ENCODE data around the gene HOXD1. TPM values are rescaled to one million over a fixed set of nuclear protein-coding genes. Genes with fewer than 3 reads are reported as not detected.

Gene HOXD1
- total RNA-seq, 1 donor from 2014 or later, result not detected

DNA sequence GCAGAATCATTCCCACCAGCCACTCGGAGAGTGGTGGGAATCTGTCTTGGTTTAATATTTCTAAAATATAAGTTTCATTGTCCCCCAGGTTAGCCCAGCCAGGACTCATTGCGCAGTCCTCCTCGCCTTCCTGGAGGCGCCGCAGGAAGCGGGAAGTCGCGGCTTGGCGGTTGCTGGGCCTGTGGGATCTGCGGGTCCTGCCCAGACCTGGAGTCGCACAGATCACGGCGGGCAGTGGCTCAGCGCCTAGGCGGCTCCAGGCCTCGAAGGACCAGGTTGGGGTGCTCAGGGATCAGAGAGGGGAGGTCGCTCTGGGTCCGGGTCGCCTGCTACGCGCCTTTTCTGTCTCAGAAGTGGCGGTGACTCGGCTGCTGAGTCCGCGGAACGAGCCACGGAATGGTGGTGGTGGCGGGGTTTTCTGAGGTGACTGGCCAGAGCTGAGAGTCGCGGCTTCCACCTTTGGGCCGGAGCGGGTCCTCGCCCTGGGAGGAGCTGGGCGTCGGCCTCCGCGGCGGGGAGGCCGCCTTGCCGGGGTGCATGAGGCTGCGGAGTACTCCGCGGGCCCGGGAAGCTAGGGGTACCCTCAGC, 28.7 kb upstream of the HOXD1 start:
- no peak overlapping the region for H3K4me3 Mint-ChIP-seq (ENCODE audit: low read depth)
- no peak overlapping the region for H3K27ac Mint-ChIP-seq
- H3K36me3 Mint-ChIP-seq (ENCODE audit: insufficient read depth), result no peaks in the 10 kb centered on the region
- peaks cover 1% of the 10 kb centered on the region for H3K4me1 Mint-ChIP-seq (ENCODE audit: low read depth)
- H3K27me3 Mint-ChIP-seq, result peaks cover 94% of the 10 kb centered on the region
- TF ChIP-seq CTCF (IDR thresholded peaks at IDR 0.05; ENCODE audit: unreplicated experiment), result no peak
- no peaks in the 10 kb centered on the region for H3K9me3 Mint-ChIP-seq (ENCODE audit: low read depth)
- DNase-seq (ENCODE audit: low spot score, unreplicated experiment), result no peak

- H3K4me3 Mint-ChIP-seq (ENCODE audit: low read depth), result no peak overlapping the region
- H3K27me3 Mint-ChIP-seq, result peaks cover 94% of the 10 kb centered on the region
- DNase-seq (ENCODE audit: low spot score, unreplicated experiment), result no peak
Observed at GRCh38 chr2:176160251-176160985, 28.1 kb upstream of the HOXD1 start.

GRCh38 chr2:176160986-176161824, 27.3 kb upstream of the HOXD1 start:
- no peak overlapping the region for H3K4me3 Mint-ChIP-seq (ENCODE audit: low read depth)
- no peaks in the 10 kb centered on the region for H3K36me3 Mint-ChIP-seq (ENCODE audit: insufficient read depth)
- H3K27me3 Mint-ChIP-seq, result peaks cover 94% of the 10 kb centered on the region
- DNase-seq (ENCODE audit: low spot score, unreplicated experiment), result no peak
- H3K4me1 Mint-ChIP-seq (ENCODE audit: low read depth), result peaks cover 3% of the 10 kb centered on the region
- no peak overlapping the region for H3K27ac Mint-ChIP-seq
- TF ChIP-seq CTCF (IDR thresholded peaks at IDR 0.05; ENCODE audit: unreplicated experiment), result no peak
- H3K9me3 Mint-ChIP-seq (ENCODE audit: low read depth), result no peaks in the 10 kb centered on the region

More at GRCh38 chr2:176160251-176160985, 28.1 kb upstream of the HOXD1 start:
- no peaks in the 10 kb centered on the region for H3K9me3 Mint-ChIP-seq (ENCODE audit: low read depth)
- no peak for TF ChIP-seq CTCF (IDR thresholded peaks at IDR 0.05; ENCODE audit: unreplicated experiment)
- H3K27ac Mint-ChIP-seq, result no peak overlapping the region
- H3K4me1 Mint-ChIP-seq (ENCODE audit: low read depth), result peaks cover 3% of the 10 kb centered on the region
- no peaks in the 10 kb centered on the region for H3K36me3 Mint-ChIP-seq (ENCODE audit: insufficient read depth)

- no peak for TF ChIP-seq CTCF (IDR thresholded peaks at IDR 0.05; ENCODE audit: unreplicated experiment)
- H3K4me3 Mint-ChIP-seq (ENCODE audit: low read depth), result no peak overlapping the region
- peaks cover 95% of the 10 kb centered on the region for H3K27me3 Mint-ChIP-seq
- H3K9me3 Mint-ChIP-seq (ENCODE audit: low read depth), result no peaks in the 10 kb centered on the region
- peaks cover 3% of the 10 kb centered on the region for H3K4me1 Mint-ChIP-seq (ENCODE audit: low read depth)
- DNase-seq (ENCODE audit: low spot score, unreplicated experiment), result no peak
- H3K36me3 Mint-ChIP-seq (ENCODE audit: insufficient read depth), result no peaks in the 10 kb centered on the region
- no peak overlapping the region for H3K27ac Mint-ChIP-seq
Observed at GRCh38 chr2:176161825-176162626, 26.4 kb upstream of the HOXD1 start.

Measured in progenitor cell of endocrine pancreas (in vitro differentiated cells).